Measurements from ENCODE around the gene TFR2. TPM values are rescaled to one million over a fixed set of nuclear protein-coding genes. Genes with fewer than 3 reads are reported as not detected.

TFR2 gene
- total RNA-seq, 4 donors from 2014 or later = 0.60 to 0.68 (median 0.64) TPM; not detected in 1

DNA sequence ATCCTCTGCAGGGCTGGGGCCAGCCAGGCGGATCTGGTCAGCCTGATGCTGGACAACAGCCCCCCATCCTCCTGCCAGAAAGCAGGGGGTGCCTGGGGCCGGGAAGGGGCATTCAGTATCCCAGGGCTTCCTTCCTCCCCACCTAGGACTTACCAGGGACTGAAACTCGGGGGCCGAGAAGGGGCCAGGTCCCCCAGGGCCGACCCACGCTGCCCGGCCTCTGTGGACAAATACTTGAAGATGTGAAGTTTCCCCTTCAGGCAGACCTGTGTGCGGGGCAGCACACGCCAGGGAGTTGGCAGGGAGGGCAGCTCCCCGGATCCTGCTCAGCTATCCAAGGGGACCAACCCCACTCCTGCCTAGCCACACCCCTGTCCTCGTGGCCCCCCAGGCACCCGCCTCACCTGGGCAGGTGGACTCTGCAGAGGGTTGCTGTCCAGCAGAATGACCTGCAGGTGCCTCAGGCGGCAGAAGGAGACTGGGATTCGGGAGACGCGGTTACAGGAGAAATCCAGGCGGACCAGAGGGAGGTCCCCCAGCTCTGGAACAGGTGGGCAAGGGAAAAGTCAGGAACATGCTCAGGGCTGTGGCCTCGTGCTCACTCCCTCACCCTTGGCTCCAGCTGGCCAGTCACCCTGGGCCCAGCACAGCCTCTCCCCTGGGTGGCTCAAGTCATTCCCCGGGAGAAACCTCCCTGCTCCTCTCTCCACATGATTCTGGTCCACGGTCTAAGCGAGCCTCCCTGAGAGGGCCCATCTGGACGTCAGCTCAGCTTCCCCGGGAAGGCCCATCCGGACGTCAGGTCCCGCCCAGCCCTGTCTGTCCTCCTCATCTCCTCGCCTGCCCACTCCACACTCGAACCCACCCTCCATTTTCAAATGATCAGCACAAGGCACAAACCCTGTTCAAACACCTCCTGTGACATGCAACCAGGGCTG lies 62.8 kb downstream of the TFR2 start:
- H3K9me3 ChIP-seq = no peaks in the 10 kb centered on the region
- WGBS, 2 donors (ENCODE audit: low coverage in 1 of 2) = 91% methylated on average over 28 of the region's 28 CpGs; no CpG with 5 or more reads in 1 of the 2 donors
- H3K27me3 ChIP-seq = no peaks in the 10 kb centered on the region
- no peak for TF ChIP-seq EP300 (IDR thresholded peaks at IDR 0.05; ENCODE audit: low read depth)
- TF ChIP-seq, protein P1, sequence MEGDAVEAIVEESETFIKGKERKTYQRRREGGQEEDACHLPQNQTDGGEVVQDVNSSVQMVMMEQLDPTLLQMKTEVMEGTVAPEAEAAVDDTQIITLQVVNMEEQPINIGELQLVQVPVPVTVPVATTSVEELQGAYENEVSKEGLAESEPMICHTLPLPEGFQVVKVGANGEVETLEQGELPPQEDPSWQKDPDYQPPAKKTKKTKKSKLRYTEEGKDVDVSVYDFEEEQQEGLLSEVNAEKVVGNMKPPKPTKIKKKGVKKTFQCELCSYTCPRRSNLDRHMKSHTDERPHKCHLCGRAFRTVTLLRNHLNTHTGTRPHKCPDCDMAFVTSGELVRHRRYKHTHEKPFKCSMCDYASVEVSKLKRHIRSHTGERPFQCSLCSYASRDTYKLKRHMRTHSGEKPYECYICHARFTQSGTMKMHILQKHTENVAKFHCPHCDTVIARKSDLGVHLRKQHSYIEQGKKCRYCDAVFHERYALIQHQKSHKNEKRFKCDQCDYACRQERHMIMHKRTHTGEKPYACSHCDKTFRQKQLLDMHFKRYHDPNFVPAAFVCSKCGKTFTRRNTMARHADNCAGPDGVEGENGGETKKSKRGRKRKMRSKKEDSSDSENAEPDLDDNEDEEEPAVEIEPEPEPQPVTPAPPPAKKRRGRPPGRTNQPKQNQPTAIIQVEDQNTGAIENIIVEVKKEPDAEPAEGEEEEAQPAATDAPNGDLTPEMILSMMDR (IDR thresholded peaks at IDR 0.05) = no peak
- TF ChIP-seq POLR2A (IDR thresholded peaks at IDR 0.05) = no peak
- TF ChIP-seq POLR2AphosphoS5 (IDR thresholded peaks at IDR 0.05) = no peak
- peaks cover 0 to 12% (median 9%) of the 10 kb centered on the region in 4 donors for H3K4me1 ChIP-seq
- intact Hi-C loops (cut with DNase I; ENCODE audit: low total_unique reads) = no loop called here
- peaks cover 0 to 49% (median 16%) of the 10 kb centered on the region in 4 donors for H3K36me3 ChIP-seq
- H3K27ac ChIP-seq = no peak overlapping the region
- H3K4me3 ChIP-seq = no peak overlapping the region
- DNase-seq = no peak
- in situ Hi-C loops (cut with MboI; ENCODE audit: low pct_ligation_motif_present in 1 of 4, low pct_unique_long_range_greater_than_20kb in 1 of 4, low sequenced_read_pairs in 3 of 4) = loop anchor here in 1 of 4 donors (25.0 kb wide), 1 partner anchor 109 kb away; the partner anchor contains the start of gene GIGYF1

DNA sequence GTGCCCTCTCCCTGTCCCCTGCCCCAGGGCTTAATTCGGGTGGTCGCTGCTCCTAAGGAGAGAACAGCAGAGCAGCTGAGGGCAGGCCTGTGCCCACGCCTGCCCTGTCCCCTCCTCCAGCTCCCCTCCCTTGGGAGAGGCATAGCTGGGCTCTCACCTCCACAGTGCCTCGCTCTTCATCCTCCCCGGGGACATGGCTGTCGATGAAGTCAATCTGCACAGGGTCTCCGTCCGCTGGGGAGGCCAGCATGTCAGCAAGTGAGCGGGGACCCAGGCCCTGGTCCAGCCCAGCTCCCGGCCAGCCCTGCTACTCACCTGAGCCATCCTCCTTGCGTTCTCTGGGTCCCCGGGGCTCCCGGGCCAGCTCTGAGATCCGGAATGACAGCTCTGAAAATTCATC lies 63.8 kb downstream of the TFR2 start:
- in situ Hi-C loops (cut with MboI; ENCODE audit: low pct_ligation_motif_present in 1 of 4, low pct_unique_long_range_greater_than_20kb in 1 of 4, low sequenced_read_pairs in 3 of 4) = loop anchor here in 1 of 4 donors (25.0 kb wide), 1 partner anchor 110 kb away; the partner anchor contains the start of gene GIGYF1
- no peak overlapping the region for H3K4me3 ChIP-seq
- H3K36me3 ChIP-seq = peaks cover 0 to 49% (median 16%) of the 10 kb centered on the region in 4 donors
- intact Hi-C loops (cut with DNase I; ENCODE audit: low total_unique reads) = no loop called here
- no peak overlapping the region for H3K27ac ChIP-seq
- no peaks in the 10 kb centered on the region for H3K27me3 ChIP-seq
- H3K4me1 ChIP-seq = peaks cover 0 to 2% (median under 1%) of the 10 kb centered on the region in 4 donors
- TF ChIP-seq POLR2A (IDR thresholded peaks at IDR 0.05) (no peak), POLR2AphosphoS5 (IDR thresholded peaks at IDR 0.05) (no peak), EP300 (IDR thresholded peaks at IDR 0.05; ENCODE audit: low read depth) (no peak)
- TF ChIP-seq, protein P1 (IDR thresholded peaks at IDR 0.05) = no peak
- 95% methylated on average over 14 of the region's 14 CpGs; no CpG with 5 or more reads in 1 of the 2 donors for WGBS, 2 donors (ENCODE audit: low coverage in 1 of 2)
- no peak for DNase-seq
- no peaks in the 10 kb centered on the region for H3K9me3 ChIP-seq

DNA sequence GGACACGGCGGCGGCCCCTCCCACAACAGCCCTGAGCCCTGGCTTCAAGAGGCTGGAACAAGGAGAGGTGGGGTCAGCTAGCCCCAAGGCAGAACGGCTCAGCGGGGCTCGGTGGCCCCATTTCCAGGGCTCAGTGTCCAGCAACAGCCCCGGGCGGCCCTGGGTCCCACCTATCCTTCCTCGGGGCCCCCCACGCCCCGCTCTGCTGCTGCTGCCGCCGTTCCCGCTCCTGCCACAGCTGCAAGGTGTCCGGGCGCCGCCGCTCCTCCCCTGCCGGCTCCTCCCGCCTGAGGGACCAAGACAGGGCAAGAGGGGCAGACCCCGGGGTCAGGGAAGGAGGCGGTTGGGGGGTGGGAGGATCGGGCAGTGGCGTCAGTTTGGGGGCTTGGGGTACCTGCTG lies 64.2 kb downstream of the TFR2 start:
- H3K36me3 ChIP-seq = peaks cover 0 to 49% (median 16%) of the 10 kb centered on the region in 4 donors
- DNase-seq = no peak

More for the DNA sequence above, 64.2 kb downstream of the TFR2 start:
- H3K4me3 ChIP-seq = no peak overlapping the region
- H3K27me3 ChIP-seq = no peaks in the 10 kb centered on the region
- WGBS, 2 donors (ENCODE audit: low coverage in 1 of 2) = 90% methylated on average over 11 of the region's 24 CpGs; no CpG with 5 or more reads in 1 of the 2 donors
- TF ChIP-seq, protein P1 (IDR thresholded peaks at IDR 0.05) = no peak
- TF ChIP-seq POLR2AphosphoS5 (IDR thresholded peaks at IDR 0.05) (no peak), POLR2A (IDR thresholded peaks at IDR 0.05) (no peak), EP300 (IDR thresholded peaks at IDR 0.05; ENCODE audit: low read depth) (no peak)
- no peaks in the 10 kb centered on the region for H3K9me3 ChIP-seq
- intact Hi-C loops (cut with DNase I; ENCODE audit: low total_unique reads) (no loop called here), in situ Hi-C loops (cut with MboI; ENCODE audit: low pct_ligation_motif_present in 1 of 4, low pct_unique_long_range_greater_than_20kb in 1 of 4, low sequenced_read_pairs in 3 of 4) (loop anchor here in 1 of 4 donors (25.0 kb wide), 1 partner anchor 110 kb away; the partner anchor contains the start of gene GIGYF1)
- H3K27ac ChIP-seq = no peak overlapping the region
- H3K4me1 ChIP-seq = no peaks in the 10 kb centered on the region
